ENCODE measurements around the gene CGAS. TPM values are rescaled to one million over a fixed set of nuclear protein-coding genes. Genes with fewer than 3 reads are reported as not detected.
"Not testable (repeated sequence)": the region's sequence is repeated elsewhere in the genome, so short reads cannot be mapped to it uniquely, and the experiment has no call there.

CGAS gene
- total RNA-seq, 1 experiment from 2014 or later, result 38.4 TPM

- in situ Hi-C loops (cut with HindIII; ENCODE audit: low pct_unique_long_range_greater_than_20kb, low sequenced_read_pairs), result no loop called here
- POLR2A ChIA-PET, result interaction anchor here (0.5 to 1.5 kb wide), 7 partner anchors 13 to 256 kb away, joined by 3 to 10 read pairs (median 4); no protein-coding TSS in a partner anchor
- Histone ChIP-seq H3K27ac (ENCODE audit: low read length) (peak within 1 kb of the TSS; percentile 90), H3K27me3 (ENCODE audit: control insufficient read depth, insufficient read depth, low read length) (no peaks in the 10 kb centered on the region), H3K9me3 (ENCODE audit: control insufficient read depth, insufficient read depth, low read depth, low read length) (no peaks in the 10 kb centered on the region), H3K4me3 (ENCODE audit: low read depth in 2 of 2, low read length in 2 of 2) (peak within 1 kb of the TSS; percentile 62 to 78), H3K36me3 (ENCODE audit: control insufficient read depth, insufficient read depth, low read length) (no peaks in the 10 kb centered on the region), H3K4me1 (ENCODE audit: control insufficient read depth, insufficient read depth, low read length) (peaks cover 14% of the 10 kb centered on the region)
- BruUV-seq (replicated peaks), result no TSS peak
- peak; percentile 98 for DNase-seq (ENCODE audit: low read depth, low spot score)
- intact Hi-C loops (cut with micrococcal nuclease; ENCODE audit: unreplicated experiment), result no loop called here
- peak; percentile 96 for ATAC-seq
- no peak for TF ChIP-seq REST (IDR thresholded peaks at IDR 0.05; ENCODE audit: insufficient read depth in 1 of 2, low read depth in 2 of 2, low read length in 1 of 2)
- peak; percentile 90 for TF ChIP-seq POLR2AphosphoS5 (IDR thresholded peaks at IDR 0.05; ENCODE audit: low read depth, low read length)
- TF ChIP-seq SIN3A (IDR thresholded peaks at IDR 0.05; ENCODE audit: borderline replicate concordance, insufficient read depth, low read depth, low read length), result 0 out of 2 replicates have a peak, but pooled peaks have one; percentile 50
- peak; percentile 98 for TF ChIP-seq TCF7L2 (IDR thresholded peaks at IDR 0.05; ENCODE audit: low read depth, low read length)
- no peak for TF ChIP-seq CTCF (IDR thresholded peaks at IDR 0.05)
- CTCF ChIA-PET, result interaction anchor here (0.5 to 1.1 kb wide), 2 partner anchors 68 to 258 kb away, joined by 3 to 6 read pairs; no protein-coding TSS in a partner anchor
Observed at GRCh38 chr6:73394577-73395354, 57.3 kb downstream of the CGAS start, which contains the start of gene DDX43. DDX43 (plus strand) TSS chr6:73394828; CDS start chr6:73394906, 78 bp downstream.

- H3K4me3 ChIP-seq (ENCODE audit: low read depth in 2 of 2, low read length in 2 of 2), result peak overlapping the region in 1 of 2 experiments; percentile 78; a peak in 2 of 4 replicates
- DNase-seq (ENCODE audit: low read depth, low spot score), result no peak
- H3K4me1 ChIP-seq (ENCODE audit: control insufficient read depth, insufficient read depth, low read length), result peaks cover 17% of the 10 kb centered on the region
- H3K27me3 ChIP-seq (ENCODE audit: control insufficient read depth, insufficient read depth, low read length), result no peaks in the 10 kb centered on the region
- no peaks in the 10 kb centered on the region for H3K9me3 ChIP-seq (ENCODE audit: control insufficient read depth, insufficient read depth, low read depth, low read length)
- intact Hi-C loops (cut with micrococcal nuclease; ENCODE audit: unreplicated experiment) (no loop called here), in situ Hi-C loops (cut with HindIII; ENCODE audit: low pct_unique_long_range_greater_than_20kb, low sequenced_read_pairs) (no loop called here)
- peak overlapping the region; percentile 90; the same call in 1 of the 2 replicates for H3K27ac ChIP-seq (ENCODE audit: low read length)
- POLR2A ChIA-PET, result no interaction called here
- CTCF ChIA-PET, result no interaction called here
- H3K36me3 ChIP-seq (ENCODE audit: control insufficient read depth, insufficient read depth, low read length), result no peaks in the 10 kb centered on the region
- BruUV-seq (replicated peaks), result no TSS peak
- no peak for ATAC-seq
- TF ChIP-seq POLR2AphosphoS5 (IDR thresholded peaks at IDR 0.05; ENCODE audit: low read depth, low read length), result no peak
- TF ChIP-seq CTCF (IDR thresholded peaks at IDR 0.05), result no peak
- TF ChIP-seq REST (IDR thresholded peaks at IDR 0.05; ENCODE audit: insufficient read depth in 1 of 2, low read depth in 2 of 2, low read length in 1 of 2), result no peak
- TF ChIP-seq TCF7L2 (IDR thresholded peaks at IDR 0.05; ENCODE audit: low read depth, low read length), result no peak
- no peak for TF ChIP-seq SIN3A (IDR thresholded peaks at IDR 0.05; ENCODE audit: borderline replicate concordance, insufficient read depth, low read depth, low read length)
Observed at GRCh38 chr6:73393278-73393677, 58.8 kb downstream of the CGAS start.

- H3K27ac ChIP-seq (ENCODE audit: low read length); POLR2A ChIA-PET; H3K27me3 ChIP-seq (ENCODE audit: control insufficient read depth, insufficient read depth, low read length); H3K9me3 ChIP-seq (ENCODE audit: control insufficient read depth, insufficient read depth, low read depth, low read length); ATAC-seq; BruUV-seq (replicated peaks); H3K36me3 ChIP-seq (ENCODE audit: control insufficient read depth, insufficient read depth, low read length); intact Hi-C loops (cut with micrococcal nuclease; ENCODE audit: unreplicated experiment); H3K4me3 ChIP-seq (ENCODE audit: low read depth in 2 of 2, low read length in 2 of 2); in situ Hi-C loops (cut with HindIII; ENCODE audit: low pct_unique_long_range_greater_than_20kb, low sequenced_read_pairs); DNase-seq (ENCODE audit: low read depth, low spot score): not testable (repeated sequence)
- CTCF ChIA-PET, result interaction anchor here (1.3 kb wide), 1 partner anchor 106 kb away, joined by 5 read pairs; no protein-coding TSS in a partner anchor
- H3K4me1 ChIP-seq (ENCODE audit: control insufficient read depth, insufficient read depth, low read length), result peaks cover 18% of the 10 kb centered on the region
Observed at GRCh38 chr6:73392188-73392587, 59.9 kb downstream of the CGAS start.
